SU-DHL-6 (cell line): ENCODE measurements around the gene HDDC3.

Source experiments
- H2AFZ ChIP-seq: fragments of 200-600 bp; sonication (generic); 2 replicates; pipeline ENCODE4 v1.6.1; 2014; ENCODE audit warnings: low read depth, mild to moderate bottlenecking, moderate library complexity, mixed read lengths, antibody characterized with exemption, low read length; ENCODE audit not compliant: severe bottlenecking
- H3F3A ChIP-seq: fragments of 200-600 bp; shearing (Covaris generic); 2 replicates; pipeline ENCODE4 v1.6.0; 2016; ENCODE audit warnings: antibody characterized with exemption, mild to moderate bottlenecking; ENCODE audit not compliant: insufficient read depth
- H3K27ac ChIP-seq: fragments of 200-600 bp; sonication (generic); 2 replicates; pipeline ENCODE4 v1.5.1; 2016; ENCODE audit warnings: low read depth, mild to moderate bottlenecking, low read length, moderate library complexity, mixed read lengths
- H3K27me3 ChIP-seq: fragments of 200-600 bp; sonication (generic), shearing (Covaris generic); 2 replicates; pipeline ENCODE4 v1.6.0; 2014; ENCODE audit warnings: mild to moderate bottlenecking, low read length
- H3K36me3 ChIP-seq: fragments of 200-600 bp; sonication (generic); 2 replicates; pipeline ENCODE4 v1.6.1; 2014; ENCODE audit warnings: mild to moderate bottlenecking, low read length, mixed read lengths
- H3K4me2 ChIP-seq: fragments of 300-600, 200-600 bp; shearing (Covaris generic), sonication (generic); 2 replicates; pipeline ENCODE4 v1.6.0; 2014; ENCODE audit warnings: low read length, low read depth, mild to moderate bottlenecking; ENCODE audit not compliant: poor library complexity, severe bottlenecking
- H3K4me3 ChIP-seq: fragments of 200-600 bp; sonication (generic); 2 replicates; pipeline ENCODE4 v1.5.1; 2014; ENCODE audit warnings: antibody characterized with exemption, low read length, mild to moderate bottlenecking, mixed read lengths; ENCODE audit not compliant: insufficient read depth, poor library complexity, severe bottlenecking
- H3K79me2 ChIP-seq: fragments of 200-600 bp; sonication (generic); 2 replicates; pipeline ENCODE4 v1.6.1; 2014; ENCODE audit warnings: mild to moderate bottlenecking, low read length, moderate library complexity; ENCODE audit not compliant: insufficient read depth
- H3K9ac ChIP-seq: fragments of 200-600 bp; sonication (generic); 2 replicates; pipeline ENCODE4 v1.7.0; 2014; ENCODE audit warnings: mild to moderate bottlenecking, low read length
- H3K9me2 ChIP-seq: fragments of 200-600 bp; sonication (generic); replicated peaks from 2 replicates; pipeline ENCODE4 v1.6.1; 2014; ENCODE audit warnings: low read length; ENCODE audit not compliant: insufficient read depth
- H3K9me3 ChIP-seq: fragments of 200-600 bp; sonication (generic); 2 replicates; pipeline ENCODE4 v1.6.1; 2014; ENCODE audit warnings: low read length, mixed read lengths; ENCODE audit not compliant: insufficient read depth
- H4K20me1 ChIP-seq: fragments of 200-600 bp; sonication (generic); 2 replicates; pipeline ENCODE4 v1.6.1; 2014; ENCODE audit warnings: low read depth, mild to moderate bottlenecking, antibody characterized with exemption, low read length, moderate library complexity, mixed read lengths
- CTCF ChIP-seq: fragments of 200-600 bp; sonication (generic); IDR thresholded peaks from one replicate; pipeline ENCODE4 v1.5.1; 2017; ENCODE audit warnings: antibody characterized with exemption, mild to moderate bottlenecking, low read length, moderate library complexity; ENCODE audit not compliant: insufficient read depth, poor library complexity, severe bottlenecking
- EZH2phosphoT487 ChIP-seq: fragments of 200-600 bp; sonication (generic), shearing (Covaris generic); conservative IDR thresholded peaks from 2 replicates; pipeline ENCODE4 v1.6.1; 2018; ENCODE audit warnings: mild to moderate bottlenecking, antibody characterized with exemption, low read length, moderate library complexity, mixed read lengths

Gene HDDC3

GRCh38 chr15:90931828-90932659 lies at the start of gene HDDC3:
Gene HDDC3 (minus strand): TSS chr15:90932549. CDS start chr15:90932540, 9 bp downstream.
- Histone ChIP-seq H3K9me2 (no peaks in the 10 kb centered on the region), H3K9ac (peak within 1 kb of the TSS; percentile 75), H3K27me3 (no peaks in the 10 kb centered on the region), H2AFZ (peak within 1 kb of the TSS; percentile 75), H3K79me2 (peaks cover 17% of the 10 kb centered on the region), H3K36me3 (0 out of 2 replicates have a peak, but pooled peaks cover 2% of the 10 kb centered on the region), H3K4me3 (peak within 1 kb of the TSS; percentile 70), H3F3A (peaks cover 20% of the 10 kb centered on the region), H3K27ac (peak within 1 kb of the TSS; percentile 85), H3K9me3 (no peaks in the 10 kb centered on the region), H4K20me1 (no peaks in the 10 kb centered on the region), H3K4me2 (peak within 1 kb of the TSS; percentile 75)
- TF ChIP-seq EZH2phosphoT487 (no peak), CTCF (peak; percentile 80)

GRCh38 chr15:90982135-90982534 lies 49.8 kb upstream of the HDDC3 start:
- H3K9me3 ChIP-seq, result no peaks in the 10 kb centered on the region
- no peak overlapping the region for H3K4me2 ChIP-seq
- H3K9me2 ChIP-seq, result no peaks in the 10 kb centered on the region
- no peak overlapping the region for H3K9ac ChIP-seq
- H3F3A ChIP-seq, result no peaks in the 10 kb centered on the region
- H3K27me3 ChIP-seq, result no peaks in the 10 kb centered on the region
- H3K36me3 ChIP-seq, result peaks cover 51% of the 10 kb centered on the region
- H3K4me3 ChIP-seq, result no peak overlapping the region
- H3K79me2 ChIP-seq, result peaks cover 61% of the 10 kb centered on the region
- no peak overlapping the region for H3K27ac ChIP-seq
- peaks cover 6% of the 10 kb centered on the region; the same call in 1 of the 2 replicates for H4K20me1 ChIP-seq
- no peak for TF ChIP-seq EZH2phosphoT487
- TF ChIP-seq CTCF, result no peak
- H2AFZ ChIP-seq, result no peak overlapping the region

GRCh38 chr15:90981681-90982080 lies 49.3 kb upstream of the HDDC3 start:
- Histone ChIP-seq H3K36me3 (peaks cover 55% of the 10 kb centered on the region), H3K79me2 (peaks cover 56% of the 10 kb centered on the region)

More at GRCh38 chr15:90981681-90982080, 49.3 kb upstream of the HDDC3 start:
- no peak for TF ChIP-seq EZH2phosphoT487
- TF ChIP-seq CTCF, result no peak
- Histone ChIP-seq H3K9ac (no peak overlapping the region), H3K27ac (no peak overlapping the region), H3K4me2 (no peak overlapping the region), H4K20me1 (peaks cover 6% of the 10 kb centered on the region; the same call in 1 of the 2 replicates), H3K9me3 (no peaks in the 10 kb centered on the region), H3K9me2 (no peaks in the 10 kb centered on the region), H3K27me3 (no peaks in the 10 kb centered on the region), H3K4me3 (no peak overlapping the region), H3F3A (no peaks in the 10 kb centered on the region), H2AFZ (no peak overlapping the region)
